NCI-H82 treated with DMSO at 0.1 percent for 48 hours (cell line): Measurements from ENCODE around the gene CDC42EP4.

Experiments
- DNase-seq: peaks from one replicate; lab custom pipeline; 2025; ENCODE audit not compliant: unreplicated experiment; lab: John Stamatoyannopoulos, UW

CDC42EP4 gene, protein sequence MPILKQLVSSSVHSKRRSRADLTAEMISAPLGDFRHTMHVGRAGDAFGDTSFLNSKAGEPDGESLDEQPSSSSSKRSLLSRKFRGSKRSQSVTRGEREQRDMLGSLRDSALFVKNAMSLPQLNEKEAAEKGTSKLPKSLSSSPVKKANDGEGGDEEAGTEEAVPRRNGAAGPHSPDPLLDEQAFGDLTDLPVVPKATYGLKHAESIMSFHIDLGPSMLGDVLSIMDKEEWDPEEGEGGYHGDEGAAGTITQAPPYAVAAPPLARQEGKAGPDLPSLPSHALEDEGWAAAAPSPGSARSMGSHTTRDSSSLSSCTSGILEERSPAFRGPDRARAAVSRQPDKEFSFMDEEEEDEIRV

GRCh38 chr17:73311781-73312641 lies at the start of gene CDC42EP4:
Gene CDC42EP4, minus strand, starts transcription at chr17:73312001. Its CDS starts 25,501 bp downstream, at chr17:73286500.
- DNase-seq, result peak; percentile 76

- DNase-seq, result no peak
Measured at GRCh38 chr17:73360961-73361761, 49.4 kb upstream of the CDC42EP4 start.

DNA sequence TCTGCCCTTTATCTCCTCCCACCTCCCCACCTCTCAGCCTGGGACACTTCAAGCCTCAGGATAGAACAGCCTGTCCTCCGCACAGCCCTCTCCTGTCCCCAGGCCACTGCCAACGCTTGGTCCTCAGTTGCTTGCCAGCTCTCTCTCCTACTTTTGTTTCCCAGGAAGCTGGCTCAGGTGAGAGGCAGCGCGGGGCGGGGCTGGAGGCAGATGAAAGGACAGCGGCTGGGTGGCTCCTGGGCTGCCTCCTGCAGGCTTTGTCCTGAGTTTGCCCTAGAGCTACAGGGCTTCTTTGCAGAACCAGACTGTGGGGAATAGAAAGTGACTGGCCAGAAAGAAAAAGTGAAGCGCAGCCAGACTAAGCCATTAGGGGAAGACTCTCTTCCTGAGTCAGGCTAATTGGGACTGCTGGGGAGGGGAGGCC lies 48.2 kb upstream of the CDC42EP4 start:
- no peak for DNase-seq

- DNase-seq, result no peak
Measured at GRCh38 chr17:73359352-73359751, 47.6 kb upstream of the CDC42EP4 start.

GRCh38 chr17:73358668-73359067 lies 46.9 kb upstream of the CDC42EP4 start:
- DNase-seq, result no peak

GRCh38 chr17:73357981-73358380 lies 46.2 kb upstream of the CDC42EP4 start:
- no peak for DNase-seq

- DNase-seq, result no peak
Measured at GRCh38 chr17:73357318-73357717, 45.5 kb upstream of the CDC42EP4 start.

- DNase-seq, result no peak
Measured at GRCh38 chr17:73356561-73357170, 44.9 kb upstream of the CDC42EP4 start.

- DNase-seq, result no peak
Measured at GRCh38 chr17:73354423-73355284, 42.9 kb upstream of the CDC42EP4 start.

GRCh38 chr17:73352261-73352660 lies 40.5 kb upstream of the CDC42EP4 start:
- DNase-seq, result no peak

DNA sequence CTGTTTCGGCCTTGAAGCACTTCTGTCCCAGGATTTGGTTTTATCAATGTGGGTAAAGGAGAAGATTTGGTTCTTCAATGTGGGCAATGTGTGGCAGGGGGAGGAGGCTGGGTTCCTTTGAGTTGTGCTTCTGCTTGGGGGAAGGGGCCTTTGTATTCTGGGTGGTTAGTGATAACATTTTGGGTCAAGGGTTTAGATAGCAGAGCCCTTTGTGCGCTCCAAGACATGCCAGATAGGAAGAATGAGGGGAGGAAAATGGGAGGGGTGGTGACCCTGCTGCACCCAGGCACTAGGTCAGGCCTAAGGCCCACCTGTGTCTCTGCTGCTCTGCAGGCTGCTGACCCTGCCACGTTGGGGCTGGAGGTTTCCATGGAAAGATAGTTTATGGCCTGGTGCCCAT lies 40.0 kb upstream of the CDC42EP4 start:
- no peak for DNase-seq

DNA sequence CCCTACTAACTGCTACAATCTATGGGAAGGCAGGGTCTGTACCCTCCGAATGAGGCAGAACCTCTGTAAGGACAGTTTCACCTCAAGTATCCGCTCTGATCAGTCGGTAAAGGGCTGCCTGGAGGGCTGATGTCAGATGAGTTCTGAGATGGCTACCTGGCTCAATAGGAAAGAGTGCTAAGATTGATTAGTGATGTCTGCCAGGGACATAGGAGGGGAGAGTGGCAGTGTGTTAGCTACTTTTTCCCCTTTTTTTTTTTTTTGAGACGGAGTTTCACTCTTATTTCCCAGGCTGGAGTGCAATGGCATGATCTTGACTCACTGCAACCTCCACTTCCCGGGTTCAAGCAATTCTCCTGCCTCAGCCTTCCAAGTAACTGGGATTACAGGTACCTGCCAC lies 39.1 kb upstream of the CDC42EP4 start:
- DNase-seq, result no peak

GRCh38 chr17:73349647-73350046 lies 37.8 kb upstream of the CDC42EP4 start:
- DNase-seq, result no peak

GRCh38 chr17:73349138-73349537 lies 37.3 kb upstream of the CDC42EP4 start:
- no peak for DNase-seq

DNA sequence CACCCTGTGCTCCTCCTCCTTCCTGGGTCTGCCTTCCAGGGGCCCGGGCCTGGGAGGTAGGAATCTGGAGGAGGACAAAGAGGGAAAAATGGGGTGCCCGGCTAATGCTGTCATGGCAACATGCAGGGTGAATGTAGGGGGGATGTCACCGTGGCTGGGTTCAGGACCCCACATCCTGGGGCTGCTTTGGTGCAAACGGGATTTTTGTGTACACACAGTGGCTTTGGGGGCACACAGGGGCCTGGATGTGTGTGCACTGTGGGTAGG lies 37.0 kb upstream of the CDC42EP4 start:
- DNase-seq, result no peak

- no peak for DNase-seq
Measured at GRCh38 chr17:73348018-73348828, 36.4 kb upstream of the CDC42EP4 start.

GRCh38 chr17:73347351-73347750 lies 35.5 kb upstream of the CDC42EP4 start:
- no peak for DNase-seq

DNA sequence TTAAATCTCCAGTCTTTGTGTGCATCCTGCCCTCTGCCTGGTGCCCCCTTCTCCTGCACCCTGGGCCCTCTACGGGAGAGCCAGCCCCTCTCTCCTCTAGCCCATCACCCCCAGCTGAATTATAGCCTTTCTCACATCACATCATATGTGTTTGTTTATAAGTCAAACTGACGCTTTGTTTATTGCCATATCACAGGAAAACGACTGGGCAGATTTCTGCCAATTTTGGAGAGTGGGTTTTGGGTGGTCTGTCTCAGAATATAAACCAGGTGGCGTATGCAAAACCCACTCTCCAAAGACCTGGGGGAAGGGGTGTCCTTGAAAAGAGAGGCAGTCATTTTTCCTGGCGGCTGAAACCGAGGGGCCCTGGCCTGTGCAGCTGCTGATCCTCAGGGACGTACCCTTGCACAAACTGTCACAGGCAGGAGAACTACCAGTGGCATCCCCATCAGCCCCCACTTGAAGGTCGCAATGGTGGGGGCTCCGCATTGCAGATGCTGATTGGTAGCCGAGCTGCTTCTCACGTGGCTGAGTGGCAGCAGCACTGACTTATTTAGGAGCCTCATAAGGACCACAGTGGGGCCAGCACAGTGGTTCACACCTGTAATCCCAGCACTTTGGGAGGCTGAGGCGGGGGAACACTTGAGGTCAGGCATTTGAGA lies 34.8 kb upstream of the CDC42EP4 start:
- no peak for DNase-seq
